LNCaP clone FGC (cell line): ENCODE results near the gene ROR2.

Experiments used
- DNase-seq: peaks from one replicate; pipeline ENCODE4 v3.0.0-alpha.2; 2011; ENCODE audit warnings: low read depth
- H3K4me3 ChIP-seq: 2 replicates; pipeline ENCODE4 v1.5.1; 2011; ENCODE audit warnings: mild to moderate bottlenecking, low read depth, low read length, control low read depth
- CTCF ChIP-seq: IDR thresholded peaks from 2 replicates; pipeline ENCODE4 v1.5.1; 2012; ENCODE audit warnings: mild to moderate bottlenecking; ENCODE audit not compliant: control insufficient read depth, insufficient read depth; ENCODE audit errors: extremely low read depth

ROR2 gene

DNA sequence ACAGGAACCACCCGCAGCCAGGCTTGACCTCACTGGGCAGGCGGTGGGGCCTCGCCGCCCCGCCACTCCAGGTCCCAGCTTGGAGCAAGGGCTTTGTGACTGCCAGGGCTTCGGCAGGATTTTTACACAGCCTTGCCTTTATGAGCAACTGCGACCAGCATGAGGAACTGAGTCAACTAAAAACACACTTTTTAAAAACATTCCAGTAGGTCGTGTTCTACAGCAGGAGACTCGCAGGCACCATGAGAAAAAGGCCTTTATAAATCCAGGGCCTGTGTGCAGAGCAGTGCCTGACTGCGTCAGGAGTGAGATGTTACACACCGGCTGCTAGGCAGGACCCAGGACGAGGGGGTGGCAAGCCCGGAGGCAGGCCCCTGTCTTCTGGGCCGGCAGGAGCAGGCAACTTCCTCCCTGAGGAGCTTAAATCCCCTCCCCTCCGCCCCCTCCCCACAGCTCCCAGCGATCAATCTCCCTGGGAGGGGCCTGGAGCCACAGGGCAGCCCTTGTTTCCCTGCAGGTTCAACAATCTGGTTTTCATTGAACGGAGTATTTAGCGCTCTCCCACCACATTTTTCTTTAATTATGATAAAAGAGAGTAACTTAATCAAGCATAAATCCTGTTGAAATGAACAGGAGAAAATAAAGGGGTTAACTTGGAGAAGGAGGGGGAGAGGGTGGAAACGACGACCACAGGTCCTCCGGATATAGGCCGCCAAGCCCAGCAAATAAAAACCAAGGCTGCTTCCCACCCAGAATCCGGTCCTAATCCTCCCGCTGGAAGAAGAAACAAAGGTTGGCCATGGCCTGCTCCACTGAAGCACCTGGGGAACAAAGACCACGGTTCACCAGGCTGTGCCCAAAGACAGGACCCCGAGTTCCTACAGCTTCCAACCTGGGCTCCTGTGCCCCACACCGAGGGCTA lies 92.5 kb downstream of the ROR2 start:
- H3K4me3 ChIP-seq, result no peak overlapping the region
- no peak for DNase-seq
- no peak for TF ChIP-seq CTCF

DNA sequence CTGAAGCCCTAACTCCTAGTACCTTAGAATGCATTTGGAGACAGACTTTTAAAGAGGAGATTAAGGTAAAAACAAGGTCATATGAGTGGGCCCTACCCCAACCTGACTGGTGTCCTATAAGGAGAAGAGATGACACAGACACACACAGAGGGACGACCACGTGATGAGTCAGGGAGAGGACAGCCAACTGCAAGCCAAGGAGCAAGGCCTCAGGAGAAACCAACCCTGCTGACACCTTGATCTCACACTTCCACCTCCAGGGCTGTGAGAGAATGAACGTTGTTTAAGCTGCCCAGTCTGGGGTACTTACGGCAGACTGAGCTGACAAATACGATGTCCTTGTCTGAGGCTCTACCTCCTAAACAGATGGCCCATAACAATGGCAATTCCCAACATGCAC lies 93.6 kb downstream of the ROR2 start:
- no peak overlapping the region for H3K4me3 ChIP-seq
- no peak for DNase-seq
- TF ChIP-seq CTCF, result no peak

DNA sequence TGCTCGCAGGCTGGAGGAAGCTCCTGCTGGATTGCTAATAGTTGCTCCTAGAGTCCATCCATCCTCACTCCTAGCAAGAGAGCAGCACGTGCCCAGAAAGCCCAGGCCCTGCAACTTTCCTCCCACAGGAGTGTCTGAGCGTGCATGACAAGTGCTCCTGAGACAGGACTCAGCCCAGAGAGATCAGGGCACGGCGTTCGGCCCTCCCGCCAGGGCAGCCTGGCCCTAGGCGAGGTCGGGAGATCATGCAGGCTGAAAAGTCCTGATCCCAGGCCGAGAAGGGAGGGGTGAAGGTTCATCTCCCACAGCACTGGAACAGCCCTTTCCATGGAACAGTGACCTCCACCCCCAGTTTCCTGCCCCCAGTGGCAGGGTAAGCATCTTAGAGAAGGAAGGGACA lies 94.8 kb downstream of the ROR2 start:
- TF ChIP-seq CTCF, result no peak
- DNase-seq, result no peak
- H3K4me3 ChIP-seq, result no peak overlapping the region

DNA sequence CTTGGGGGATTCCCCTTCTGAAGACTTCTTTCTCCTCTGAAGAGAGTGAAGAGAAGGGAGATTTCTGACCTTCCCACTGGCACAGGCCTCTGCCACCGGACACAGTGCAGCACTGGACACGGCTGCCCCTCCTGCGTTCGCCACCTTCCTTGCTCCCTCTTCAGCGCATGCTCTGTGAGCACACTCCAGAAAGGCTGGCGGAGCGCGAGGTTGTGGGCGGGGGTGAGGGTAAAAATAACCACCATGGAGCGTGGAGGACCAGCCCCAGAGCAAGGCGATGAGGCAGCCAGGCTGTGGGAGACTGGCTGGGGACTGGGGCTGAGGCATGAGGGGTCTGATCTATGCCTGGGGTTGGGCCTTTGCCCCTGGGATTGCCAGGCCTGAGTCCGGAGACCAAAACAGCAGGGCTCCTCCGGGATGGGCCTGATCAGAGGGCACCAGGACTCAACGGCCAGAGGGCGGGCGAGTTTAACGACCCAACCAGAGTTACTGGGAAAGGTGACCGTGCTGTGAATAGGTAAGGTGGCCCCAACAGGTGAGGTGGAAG lies 97.2 kb downstream of the ROR2 start:
- TF ChIP-seq CTCF, result no peak
- DNase-seq, result no peak
- no peak overlapping the region for H3K4me3 ChIP-seq

DNA sequence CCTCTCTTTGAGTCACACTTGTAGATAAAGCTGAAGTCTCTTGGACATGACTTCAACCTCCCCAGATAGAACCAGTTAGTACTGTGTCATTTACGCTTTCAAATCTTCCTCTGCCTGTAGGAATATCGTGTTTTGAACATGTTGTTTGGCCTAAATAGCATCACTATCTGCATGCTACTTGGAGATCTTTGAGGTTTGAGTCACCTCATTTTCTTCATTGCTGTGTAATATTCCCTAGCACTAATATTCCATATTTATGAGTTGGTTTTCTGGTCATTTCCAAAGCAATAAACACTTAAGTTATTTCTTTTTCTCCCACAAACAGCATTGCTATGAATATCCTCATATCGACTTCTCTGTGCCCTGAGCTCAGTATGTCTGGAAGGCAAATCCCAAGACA lies 100.3 kb downstream of the ROR2 start:
- no peak overlapping the region for H3K4me3 ChIP-seq
- no peak for TF ChIP-seq CTCF
- no peak for DNase-seq

- no peak for TF ChIP-seq CTCF
- H3K4me3 ChIP-seq, result no peak overlapping the region
- DNase-seq, result no peak
Measured at GRCh38 chr9:91848146-91848545, 101.9 kb downstream of the ROR2 start.

DNA sequence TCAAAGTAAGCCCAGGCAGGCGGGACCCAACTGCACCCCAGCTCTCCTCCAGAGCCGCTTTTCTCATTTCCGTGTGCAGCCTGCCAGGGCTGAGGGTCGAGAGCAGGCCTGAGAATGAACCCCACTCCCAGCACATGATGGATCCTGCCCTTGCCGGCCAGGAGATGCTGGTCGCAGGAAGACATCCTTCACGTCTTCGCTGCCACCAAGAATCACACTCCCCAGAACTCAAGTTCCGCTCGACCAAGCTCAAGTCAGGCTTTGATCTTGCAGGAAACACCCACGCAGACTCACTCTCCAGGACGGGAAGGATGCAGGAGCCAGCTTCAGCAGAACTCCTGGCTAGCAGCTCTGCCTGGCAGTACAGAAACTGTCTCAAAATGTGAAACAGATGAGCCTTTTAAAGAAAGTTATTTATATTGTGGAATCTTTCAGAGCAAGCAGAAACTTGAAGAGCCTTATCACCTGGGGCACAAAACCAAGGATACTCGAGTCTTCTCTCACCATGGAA lies 102.4 kb downstream of the ROR2 start:
- no peak for DNase-seq
- H3K4me3 ChIP-seq, result no peak overlapping the region

More for the DNA sequence above, 102.4 kb downstream of the ROR2 start:
- no peak for TF ChIP-seq CTCF
